H9 (cell line): ENCODE results near the gene NUBPL. TPM values are rescaled to one million over a fixed set of nuclear protein-coding genes. Genes with fewer than 3 reads are reported as not detected.

Experiments
- DNase-seq: peaks from one replicate; pipeline ENCODE4 v3.0.0-alpha.2; 2017
- H2AFZ ChIP-seq: one replicate; pipeline ENCODE4 v1.6.1; 2013; ENCODE audit warnings: mild to moderate bottlenecking, low read length, control low read depth, moderate library complexity
- H2AK5ac ChIP-seq: 2 replicates; pipeline ENCODE4 v1.6.1; 2013; ENCODE audit warnings: low read length, control low read depth, mixed read lengths; ENCODE audit not compliant: insufficient read length
- H2BK120ac ChIP-seq: one replicate; pipeline ENCODE4 v1.6.1; 2013; ENCODE audit warnings: low read depth, mild to moderate bottlenecking, low read length, control low read depth, inconsistent platforms; ENCODE audit not compliant: poor library complexity, severe bottlenecking
- H2BK12ac ChIP-seq: 2 replicates; pipeline ENCODE4 v1.6.1; 2013; ENCODE audit warnings: low read length, control low read depth, mixed read lengths, low read depth; ENCODE audit not compliant: insufficient read length
- H2BK15ac ChIP-seq: 2 replicates; pipeline ENCODE4 v1.6.1; 2013; ENCODE audit warnings: low read depth, low read length, control low read depth
- H2BK20ac ChIP-seq: one replicate; pipeline ENCODE4 v1.6.1; 2013; ENCODE audit warnings: low read depth, mild to moderate bottlenecking, low read length, control low read depth, inconsistent platforms; ENCODE audit not compliant: poor library complexity, severe bottlenecking
- H2BK5ac ChIP-seq: 2 replicates; pipeline ENCODE4 v1.6.1; 2013; ENCODE audit warnings: low read length, control low read depth, mixed read lengths; ENCODE audit not compliant: insufficient read length
- H3K14ac ChIP-seq: 2 replicates; pipeline ENCODE4 v1.6.1; 2013; ENCODE audit warnings: low read length, control low read depth; ENCODE audit not compliant: insufficient read depth
- H3K18ac ChIP-seq: 2 replicates; pipeline ENCODE4 v1.6.1; 2013; ENCODE audit warnings: low read depth, mild to moderate bottlenecking, mixed read lengths, low read length, control low read depth; ENCODE audit not compliant: insufficient read length
- H3K23ac ChIP-seq: 2 replicates; pipeline ENCODE4 v1.6.1; 2013; ENCODE audit warnings: low read length, control low read depth, mixed read lengths, low read depth; ENCODE audit not compliant: insufficient read length
- H3K23me2 ChIP-seq: 2 replicates; pipeline ENCODE4 v1.6.1; 2013; ENCODE audit warnings: low read depth, mild to moderate bottlenecking, mixed read lengths, low read length, control low read depth; ENCODE audit not compliant: insufficient read length, poor library complexity, severe bottlenecking
- H3K27ac ChIP-seq: 2 replicates; pipeline ENCODE4 v1.5.1; 2013; ENCODE audit warnings: low read length, control low read depth, mixed read lengths, low read depth; ENCODE audit not compliant: insufficient read length
- H3K27me3 ChIP-seq: 2 replicates; pipeline ENCODE4 v1.6.1; 2013; ENCODE audit warnings: low read length, control low read depth, inconsistent platforms; ENCODE audit not compliant: insufficient read depth
- H3K4ac ChIP-seq: 2 replicates; pipeline ENCODE4 v1.6.1; 2013; ENCODE audit warnings: low read depth, mild to moderate bottlenecking, control low read depth, inconsistent platforms, low read length, moderate library complexity
- H3K4me1 ChIP-seq: 2 replicates; pipeline ENCODE4 v1.6.1; 2013; ENCODE audit warnings: low read length, control low read depth, inconsistent platforms; ENCODE audit not compliant: insufficient read depth
- H3K4me2 ChIP-seq: 2 replicates; pipeline ENCODE4 v1.6.1; 2013; ENCODE audit warnings: low read length, control low read depth, mixed read lengths; ENCODE audit not compliant: insufficient read length, insufficient read depth
- H3K56ac ChIP-seq: 2 replicates; pipeline ENCODE4 v1.6.1; 2013; ENCODE audit warnings: low read depth, mild to moderate bottlenecking, mixed read lengths, low read length, control low read depth; ENCODE audit not compliant: insufficient read length
- H3K79me1 ChIP-seq: 2 replicates; pipeline ENCODE4 v1.6.1; 2013; ENCODE audit warnings: low read depth, mild to moderate bottlenecking, moderate library complexity, low read length, control low read depth, inconsistent platforms; ENCODE audit not compliant: insufficient read depth, poor library complexity, severe bottlenecking
- H3K79me2 ChIP-seq: 2 replicates; pipeline ENCODE4 v1.6.1; 2013; ENCODE audit warnings: low read length, control low read depth, inconsistent platforms; ENCODE audit not compliant: insufficient read depth
- H3K9ac ChIP-seq: 2 replicates; pipeline ENCODE4 v1.6.1; 2013; ENCODE audit warnings: low read length, control low read depth, mixed read lengths; ENCODE audit not compliant: insufficient read length; ENCODE audit errors: extremely low read depth
- H3K9me3 ChIP-seq: one replicate; pipeline ENCODE4 v1.6.1; 2013; ENCODE audit warnings: low read depth, low read length, inconsistent platforms; ENCODE audit not compliant: control insufficient read depth
- H3T11ph ChIP-seq: one replicate; pipeline ENCODE4 v1.6.1; 2013; ENCODE audit warnings: mild to moderate bottlenecking, low read length, control low read depth, inconsistent platforms
- H4K20me1 ChIP-seq: one replicate; pipeline ENCODE4 v1.6.1; 2013; ENCODE audit not compliant: control insufficient read depth, insufficient read length, insufficient read depth
- H4K5ac ChIP-seq: 2 replicates; pipeline ENCODE4 v1.6.1; 2013; ENCODE audit warnings: low read depth, mild to moderate bottlenecking, mixed read lengths, low read length, control low read depth; ENCODE audit not compliant: insufficient read length
- H4K8ac ChIP-seq: replicated peaks from 2 replicates; pipeline ENCODE4 v1.6.1; 2013; ENCODE audit warnings: low read length, control low read depth, mixed read lengths, low read depth; ENCODE audit not compliant: insufficient read length
- H4K91ac ChIP-seq: 2 replicates; pipeline ENCODE4 v1.6.1; 2013; ENCODE audit warnings: low read depth, mild to moderate bottlenecking, moderate library complexity, mixed read lengths, low read length, control low read depth; ENCODE audit not compliant: insufficient read length
- H3K27ac Mint-ChIP-seq, 3 experiments: 2 replicates in 2 of 3; 3 replicates in 1 of 3; pipeline ENCODE4 v1.8.0; 2020 to 2021; ENCODE audit warnings: mixed read lengths in 3 of 3, mild to moderate bottlenecking in 1 of 3, moderate library complexity in 1 of 3
- H3K27me3 Mint-ChIP-seq: 2 replicates; pipeline ENCODE4 v1.8.0; 2021; ENCODE audit warnings: low read depth, mild to moderate bottlenecking, moderate library complexity, mixed read lengths
- H3K36me3 Mint-ChIP-seq, 3 experiments: 2 replicates in 2 of 3; 3 replicates in 1 of 3; pipeline ENCODE4 v1.8.0; 2020 to 2021; ENCODE audit warnings: low read depth in 3 of 3, mixed read lengths in 3 of 3; ENCODE audit not compliant: insufficient read depth in 1 of 3
- H3K4me1 Mint-ChIP-seq, 2 experiments: 2 replicates each; pipeline ENCODE4 v1.8.0; 2020; ENCODE audit warnings: mixed read lengths in 2 of 2
- H3K4me3 Mint-ChIP-seq, 2 experiments: 2 replicates in 1 of 2; 3 replicates in 1 of 2; pipeline ENCODE4 v1.8.0; 2020 to 2021; ENCODE audit warnings: mild to moderate bottlenecking in 2 of 2, mixed read lengths in 2 of 2, moderate library complexity in 1 of 2
- H3K9me3 Mint-ChIP-seq, 2 experiments: 2 replicates in 1 of 2; 3 replicates in 1 of 2; pipeline ENCODE4 v1.8.0; 2020; ENCODE audit warnings: mild to moderate bottlenecking in 2 of 2, mixed read lengths in 2 of 2, moderate library complexity in 1 of 2
- WGBS: extraction: QIAGEN DNeasy Blood & Tissue Kit; methylation state at CpG from one replicate; pipeline ENCODE4 v1.1.7; 2013; ENCODE audit warnings: missing lambda C conversion rate, low lambda C conversion rate, mixed read lengths; ENCODE audit not compliant: insufficient read length; ENCODE audit errors: extremely low coverage; 5-methylcytosine and 5-hydroxymethylcytosine counted together
- total RNA-seq: library from RNA; stranded (reverse); gene quantifications from 2 replicates; pipeline ENCODE4 v1.2.1, GENCODE V29; 2021
- TF ChIP-seq, protein P1 (sequence below): fragments of 200-600 bp; sonication (generic); conservative IDR thresholded peaks from 3 replicates; pipeline ENCODE4 v1.8.0; 2021; ENCODE audit warnings: antibody characterized with exemption, mild to moderate bottlenecking

Gene NUBPL
- total RNA-seq, 1 experiment from 2014 or later = 14.8 TPM

DNA sequence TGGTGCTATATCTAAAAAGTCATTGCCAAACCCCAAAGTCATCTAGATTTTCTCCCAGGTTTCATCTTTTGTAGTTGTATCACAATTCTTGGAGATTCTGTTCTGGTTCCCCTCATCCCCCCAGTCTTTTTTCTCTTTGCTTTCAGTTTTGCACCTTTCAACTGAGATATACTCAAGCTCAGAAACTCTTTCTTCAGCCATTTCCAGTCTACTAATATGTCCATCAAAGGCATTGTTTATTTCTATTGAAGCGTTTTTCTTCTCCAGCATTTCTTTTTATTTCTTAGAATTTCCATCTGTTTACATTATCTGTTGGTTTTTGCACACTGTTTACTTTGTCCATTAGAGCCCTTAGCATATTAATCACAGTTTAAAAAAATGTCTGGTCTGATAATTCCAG is 179.5 kb downstream of the NUBPL start:
- Histone ChIP-seq H3K4ac (no peak overlapping the region), H3K4me2 (no peak overlapping the region), H2BK5ac (no peak overlapping the region), H4K20me1 (no peaks in the 10 kb centered on the region), H2BK120ac (no peak overlapping the region), H2BK15ac (no peak overlapping the region), H3K4me1 (no peaks in the 10 kb centered on the region), H3K79me1 (no peaks in the 10 kb centered on the region), H3K14ac (no peak overlapping the region), H3T11ph (no peak overlapping the region), H2AK5ac (no peak overlapping the region), H3K9ac (no peak overlapping the region), H2BK12ac (no peak overlapping the region), H3K9me3 (no peaks in the 10 kb centered on the region), H3K23me2 (no peaks in the 10 kb centered on the region), H2AFZ (no peak overlapping the region), H3K56ac (no peak overlapping the region), H3K23ac (no peak overlapping the region), H4K91ac (no peak overlapping the region), H3K79me2 (no peaks in the 10 kb centered on the region), H3K27ac (no peak overlapping the region), H2BK20ac (no peak overlapping the region), H3K18ac (no peak overlapping the region), H3K27me3 (no peaks in the 10 kb centered on the region), H4K5ac (no peak overlapping the region), H4K8ac (no peak overlapping the region)
- Mint-ChIP-seq H3K27ac (no peak overlapping the region), H3K9me3 (peaks cover 2 to 9% of the 10 kb centered on the region in 2 experiments), H3K4me1 (no peaks in the 10 kb centered on the region), H3K27me3 (no peaks in the 10 kb centered on the region), H3K4me3 (no peak overlapping the region), H3K36me3 (0 out of 7 replicates have a peak, but pooled peaks cover 0 to 6% (median 2%) of the 10 kb centered on the region in 3 experiments)
- TF ChIP-seq, protein P1, sequence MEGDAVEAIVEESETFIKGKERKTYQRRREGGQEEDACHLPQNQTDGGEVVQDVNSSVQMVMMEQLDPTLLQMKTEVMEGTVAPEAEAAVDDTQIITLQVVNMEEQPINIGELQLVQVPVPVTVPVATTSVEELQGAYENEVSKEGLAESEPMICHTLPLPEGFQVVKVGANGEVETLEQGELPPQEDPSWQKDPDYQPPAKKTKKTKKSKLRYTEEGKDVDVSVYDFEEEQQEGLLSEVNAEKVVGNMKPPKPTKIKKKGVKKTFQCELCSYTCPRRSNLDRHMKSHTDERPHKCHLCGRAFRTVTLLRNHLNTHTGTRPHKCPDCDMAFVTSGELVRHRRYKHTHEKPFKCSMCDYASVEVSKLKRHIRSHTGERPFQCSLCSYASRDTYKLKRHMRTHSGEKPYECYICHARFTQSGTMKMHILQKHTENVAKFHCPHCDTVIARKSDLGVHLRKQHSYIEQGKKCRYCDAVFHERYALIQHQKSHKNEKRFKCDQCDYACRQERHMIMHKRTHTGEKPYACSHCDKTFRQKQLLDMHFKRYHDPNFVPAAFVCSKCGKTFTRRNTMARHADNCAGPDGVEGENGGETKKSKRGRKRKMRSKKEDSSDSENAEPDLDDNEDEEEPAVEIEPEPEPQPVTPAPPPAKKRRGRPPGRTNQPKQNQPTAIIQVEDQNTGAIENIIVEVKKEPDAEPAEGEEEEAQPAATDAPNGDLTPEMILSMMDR = no peak
- no CpG with 5 or more reads among the region's 1 CpG for WGBS
- DNase-seq = no peak
